ENCODE measurements around the gene SMDT1. TPM values are rescaled to one million over a fixed set of nuclear protein-coding genes. Genes with fewer than 3 reads are reported as not detected.
"Not testable (repeated sequence)": the region's sequence is repeated elsewhere in the genome, so short reads cannot be mapped to it uniquely, and the experiment has no call there.

Gene SMDT1
- polyA plus RNA-seq, 1 of the 3 experiments (the other 2 are of a cell fraction), result 29.8 TPM

DNA sequence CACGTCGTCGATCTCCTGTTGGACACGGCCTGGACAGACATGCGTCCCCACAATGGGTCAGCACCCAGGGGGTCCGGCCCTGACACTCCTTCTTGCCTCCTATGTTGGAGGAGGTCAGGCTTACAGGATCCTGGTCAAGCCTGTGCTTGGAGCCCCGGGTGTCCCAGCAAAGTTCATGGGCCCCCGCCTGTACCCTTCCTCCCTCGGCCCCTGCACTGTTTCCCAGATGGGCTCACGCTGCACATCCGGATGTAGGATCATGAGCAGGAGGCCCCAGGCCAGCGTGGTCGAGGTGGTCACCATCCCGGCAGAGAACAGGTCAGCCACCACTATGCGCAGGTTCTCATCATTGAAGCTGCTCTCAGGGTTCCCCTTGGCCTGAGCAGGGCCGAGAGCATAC lies 48.1 kb downstream of the SMDT1 start (continued):
- no peak for TF ChIP-seq EZH2phosphoT487 (IDR thresholded peaks at IDR 0.05; ENCODE audit: borderline replicate concordance, low read depth)

DNA sequence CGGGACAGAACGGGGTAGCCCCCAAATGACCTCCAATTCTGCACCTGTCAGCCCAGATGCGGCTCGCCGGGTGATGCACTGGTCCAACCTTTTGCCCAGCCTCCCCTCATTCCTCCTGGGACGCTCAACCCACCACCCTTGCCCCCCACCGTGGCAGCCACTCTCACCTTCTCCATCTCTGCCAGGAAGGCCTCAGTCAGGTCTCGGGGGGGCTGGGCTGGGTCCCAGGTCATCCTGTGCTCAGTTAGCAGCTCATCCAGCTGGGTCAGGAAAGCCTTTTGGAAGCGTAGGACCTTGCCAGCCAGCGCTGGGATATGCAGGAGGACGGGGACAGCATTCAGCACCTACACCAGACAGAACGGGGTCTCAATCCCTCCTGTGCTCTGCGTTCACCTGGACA lies 48.5 kb downstream of the SMDT1 start:
- H3K9me2 ChIP-seq; H3K27me3 ChIP-seq (ENCODE audit: insufficient read depth); CTCF ChIA-PET; H3K4me3 ChIP-seq (ENCODE audit: low read depth in 2 of 2, low read length in 1 of 2); H3K9me3 ChIP-seq; H3K36me3 ChIP-seq (replicated peaks in 1 of 2; ENCODE audit: control insufficient read depth in 1 of 2, insufficient read depth in 2 of 2, low read length in 1 of 2); H3K9ac ChIP-seq; H3K4me2 ChIP-seq; H3K27ac ChIP-seq (ENCODE audit: low read depth in 2 of 2, low read length in 1 of 2); H3K4me1 ChIP-seq (ENCODE audit: control insufficient read depth in 1 of 2, insufficient read depth in 2 of 2, low read depth in 1 of 2, low read length in 1 of 2); H3F3A ChIP-seq (replicated peaks; ENCODE audit: insufficient read depth); H4K20me1 ChIP-seq (ENCODE audit: insufficient read depth); DNase-seq; H3K79me2 ChIP-seq (ENCODE audit: insufficient read depth); H2AFZ ChIP-seq (ENCODE audit: low read depth); POLR2A ChIA-PET: not testable (repeated sequence)
- 78% methylated on average over 5 of the region's 13 CpGs for WGBS (ENCODE audit: low lambda C conversion rate)

DNA sequence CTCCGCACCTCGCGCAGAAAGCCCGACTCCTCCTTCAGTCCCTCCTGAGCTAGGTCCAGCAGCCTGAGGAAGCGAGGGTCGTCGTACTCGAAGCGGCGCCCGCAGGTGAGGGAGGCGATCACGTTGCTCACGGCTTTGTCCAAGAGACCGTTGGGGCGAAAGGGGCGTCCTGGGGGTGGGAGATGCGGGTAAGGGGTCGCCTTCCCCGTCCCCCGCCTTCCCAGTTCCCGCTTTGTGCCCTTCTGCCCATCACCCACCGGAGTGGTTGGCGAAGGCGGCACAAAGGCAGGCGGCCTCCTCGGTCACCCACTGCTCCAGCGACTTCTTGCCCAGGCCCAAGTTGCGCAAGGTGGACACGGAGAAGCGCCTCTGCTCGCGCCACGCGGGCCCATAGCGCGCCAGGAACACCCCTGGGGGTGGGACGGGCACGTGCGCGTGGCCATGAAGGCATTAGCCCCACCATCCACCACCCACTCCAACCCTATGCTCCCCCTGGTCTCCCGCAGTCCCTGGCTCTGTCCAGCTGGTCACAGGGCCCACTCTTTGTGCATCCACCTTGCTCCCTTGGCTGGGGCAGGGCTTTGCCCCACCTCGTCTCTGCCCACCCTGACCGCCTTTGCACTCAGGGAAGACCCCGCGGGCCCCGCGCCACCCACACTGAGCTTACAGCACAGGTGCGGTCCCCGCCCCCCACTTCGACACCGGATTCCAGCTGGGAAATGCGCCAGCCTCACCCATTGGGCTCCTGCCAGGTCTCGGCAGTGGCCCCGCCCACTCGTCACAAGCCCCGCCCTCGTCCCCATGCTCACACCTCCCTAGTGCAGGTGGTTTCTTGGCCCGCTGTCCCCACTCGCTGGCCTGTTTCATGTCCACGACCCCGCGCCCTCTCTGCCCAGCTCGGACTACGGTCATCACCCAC lies 49.5 kb downstream of the SMDT1 start:
- H2AFZ ChIP-seq (ENCODE audit: low read depth); H3K4me3 ChIP-seq (ENCODE audit: low read depth in 2 of 2, low read length in 1 of 2); H3F3A ChIP-seq (replicated peaks; ENCODE audit: insufficient read depth); H3K36me3 ChIP-seq (replicated peaks in 1 of 2; ENCODE audit: control insufficient read depth in 1 of 2, insufficient read depth in 2 of 2, low read length in 1 of 2); H3K27me3 ChIP-seq (ENCODE audit: insufficient read depth); POLR2A ChIA-PET; DNase-seq; H3K9ac ChIP-seq; CTCF ChIA-PET; H3K27ac ChIP-seq (ENCODE audit: low read depth in 2 of 2, low read length in 1 of 2); H3K79me2 ChIP-seq (ENCODE audit: insufficient read depth); H3K9me2 ChIP-seq; H3K4me2 ChIP-seq; H4K20me1 ChIP-seq (ENCODE audit: insufficient read depth); H3K9me3 ChIP-seq; H3K4me1 ChIP-seq (ENCODE audit: control insufficient read depth in 1 of 2, insufficient read depth in 2 of 2, low read depth in 1 of 2, low read length in 1 of 2): not testable (repeated sequence)
- WGBS (ENCODE audit: low lambda C conversion rate), result 80% methylated on average over 5 of the region's 65 CpGs

DNA sequence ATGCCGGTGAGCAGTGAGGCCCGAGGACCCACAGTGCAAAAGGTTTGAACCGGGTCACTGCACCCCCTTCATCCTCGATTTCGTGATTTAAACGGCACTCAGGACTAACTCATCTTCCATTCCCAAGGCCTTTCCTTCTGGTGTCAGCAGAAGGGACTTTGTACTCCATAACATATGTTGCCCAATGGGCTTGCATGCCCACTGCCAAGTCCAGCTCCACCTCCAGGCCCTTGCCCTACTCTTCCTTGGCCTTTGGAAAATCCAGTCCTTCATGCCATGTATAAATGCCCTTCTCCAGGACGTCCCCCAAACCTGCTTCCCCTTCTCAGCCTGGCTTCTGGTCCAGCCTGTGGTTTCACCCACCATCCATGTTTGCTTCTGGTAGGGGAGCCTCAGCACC lies 50.7 kb downstream of the SMDT1 start:
- H3F3A ChIP-seq (replicated peaks; ENCODE audit: insufficient read depth); CTCF ChIA-PET; DNase-seq; H4K20me1 ChIP-seq (ENCODE audit: insufficient read depth); H3K4me1 ChIP-seq (ENCODE audit: control insufficient read depth in 1 of 2, insufficient read depth in 2 of 2, low read depth in 1 of 2, low read length in 1 of 2); POLR2A ChIA-PET; H3K27me3 ChIP-seq (ENCODE audit: insufficient read depth); H3K4me3 ChIP-seq (ENCODE audit: low read depth in 2 of 2, low read length in 1 of 2); H3K9me2 ChIP-seq; H3K27ac ChIP-seq (ENCODE audit: low read depth in 2 of 2, low read length in 1 of 2); H3K4me2 ChIP-seq; H3K79me2 ChIP-seq (ENCODE audit: insufficient read depth); H3K36me3 ChIP-seq (replicated peaks in 1 of 2; ENCODE audit: control insufficient read depth in 1 of 2, insufficient read depth in 2 of 2, low read length in 1 of 2); H2AFZ ChIP-seq (ENCODE audit: low read depth); H3K9ac ChIP-seq; H3K9me3 ChIP-seq: not testable (repeated sequence)
- WGBS (ENCODE audit: low lambda C conversion rate), result 25% methylated on average over 1 of the region's 7 CpGs

- H3K4me2 ChIP-seq; H3K36me3 ChIP-seq (replicated peaks in 1 of 2; ENCODE audit: control insufficient read depth in 1 of 2, insufficient read depth in 2 of 2, low read length in 1 of 2); H3K79me2 ChIP-seq (ENCODE audit: insufficient read depth); DNase-seq; POLR2A ChIA-PET; H3K4me1 ChIP-seq (ENCODE audit: control insufficient read depth in 1 of 2, insufficient read depth in 2 of 2, low read depth in 1 of 2, low read length in 1 of 2); H3K9me2 ChIP-seq; H3F3A ChIP-seq (replicated peaks; ENCODE audit: insufficient read depth); H3K9ac ChIP-seq; CTCF ChIA-PET; H4K20me1 ChIP-seq (ENCODE audit: insufficient read depth); H3K27me3 ChIP-seq (ENCODE audit: insufficient read depth); H3K27ac ChIP-seq (ENCODE audit: low read depth in 2 of 2, low read length in 1 of 2); H2AFZ ChIP-seq (ENCODE audit: low read depth); H3K4me3 ChIP-seq (ENCODE audit: low read depth in 2 of 2, low read length in 1 of 2); H3K9me3 ChIP-seq: not testable (repeated sequence)
- 80% methylated on average over 2 of the region's 14 CpGs for WGBS (ENCODE audit: low lambda C conversion rate)
Observed at GRCh38 chr22:42130639-42131431, 51.3 kb downstream of the SMDT1 start, which contains the start of gene CYP2D6. Gene CYP2D6, minus strand, starts transcription at chr22:42130810. Its CDS starts 19 bp downstream, at chr22:42130791.

Measured in SK-N-SH (cell line).